Measurements from ENCODE around the gene POLR2A.

The POLR2A gene

GRCh38 chr17:7495906-7496434, 11.8 kb downstream of the POLR2A start:
- Histone ChIP-seq H2AFZ (ENCODE audit: low read depth, low read length) (no peak overlapping the region), H3K27me3 (ENCODE audit: insufficient read depth, low read length) (no peaks in the 10 kb centered on the region), H3K9me3 (ENCODE audit: low read length) (no peaks in the 10 kb centered on the region), H3K4me1 (ENCODE audit: insufficient read depth, low read length) (peaks cover 3% of the 10 kb centered on the region), H3K4me3 (ENCODE audit: low read length) (no peak overlapping the region), H3K36me3 (ENCODE audit: insufficient read depth, low read length) (peaks cover 76% of the 10 kb centered on the region)

- no peaks in the 10 kb centered on the region for H3K27me3 ChIP-seq (ENCODE audit: insufficient read depth, low read length)
- H3K9me3 ChIP-seq (ENCODE audit: low read length): no peaks in the 10 kb centered on the region
- H3K4me3 ChIP-seq (ENCODE audit: low read length): no peak overlapping the region
- peaks cover under 1% of the 10 kb centered on the region for H3K4me1 ChIP-seq (ENCODE audit: insufficient read depth, low read length)
- H2AFZ ChIP-seq (ENCODE audit: low read depth, low read length): no peak overlapping the region
- H3K36me3 ChIP-seq (ENCODE audit: insufficient read depth, low read length): peaks cover 77% of the 10 kb centered on the region
Observed at GRCh38 chr17:7496470-7497183, 12.5 kb downstream of the POLR2A start.

DNA sequence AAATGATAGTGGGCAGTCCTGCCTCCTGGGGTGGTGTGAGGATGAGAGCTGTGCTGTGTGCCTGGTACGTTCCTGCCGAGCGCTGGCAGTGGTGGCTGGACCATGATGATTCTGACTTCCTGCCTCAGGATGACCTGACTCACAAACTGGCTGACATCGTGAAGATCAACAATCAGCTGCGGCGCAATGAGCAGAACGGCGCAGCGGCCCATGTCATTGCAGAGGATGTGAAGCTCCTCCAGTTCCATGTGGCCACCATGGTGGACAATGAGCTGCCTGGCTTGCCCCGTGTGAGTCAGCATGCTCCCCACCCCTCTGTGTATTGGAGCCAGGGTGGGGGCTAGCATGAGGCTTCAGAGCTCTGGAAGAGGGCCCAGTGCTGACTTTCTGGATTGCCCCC, 13.1 kb downstream of the POLR2A start:
- H3K9me3 ChIP-seq (ENCODE audit: low read length): no peaks in the 10 kb centered on the region
- H3K27me3 ChIP-seq (ENCODE audit: insufficient read depth, low read length): no peaks in the 10 kb centered on the region
- no peak overlapping the region for H2AFZ ChIP-seq (ENCODE audit: low read depth, low read length)
- H3K4me1 ChIP-seq (ENCODE audit: insufficient read depth, low read length): no peaks in the 10 kb centered on the region
- no peak overlapping the region for H3K4me3 ChIP-seq (ENCODE audit: low read length)
- H3K36me3 ChIP-seq (ENCODE audit: insufficient read depth, low read length): peaks cover 79% of the 10 kb centered on the region

GRCh38 chr17:7497636-7498035, 13.5 kb downstream of the POLR2A start:
- Histone ChIP-seq H2AFZ (ENCODE audit: low read depth, low read length) (no peak overlapping the region), H3K9me3 (ENCODE audit: low read length) (no peaks in the 10 kb centered on the region), H3K27me3 (ENCODE audit: insufficient read depth, low read length) (no peaks in the 10 kb centered on the region), H3K36me3 (ENCODE audit: insufficient read depth, low read length) (peaks cover 82% of the 10 kb centered on the region), H3K4me1 (ENCODE audit: insufficient read depth, low read length) (no peaks in the 10 kb centered on the region), H3K4me3 (ENCODE audit: low read length) (no peak overlapping the region)

DNA sequence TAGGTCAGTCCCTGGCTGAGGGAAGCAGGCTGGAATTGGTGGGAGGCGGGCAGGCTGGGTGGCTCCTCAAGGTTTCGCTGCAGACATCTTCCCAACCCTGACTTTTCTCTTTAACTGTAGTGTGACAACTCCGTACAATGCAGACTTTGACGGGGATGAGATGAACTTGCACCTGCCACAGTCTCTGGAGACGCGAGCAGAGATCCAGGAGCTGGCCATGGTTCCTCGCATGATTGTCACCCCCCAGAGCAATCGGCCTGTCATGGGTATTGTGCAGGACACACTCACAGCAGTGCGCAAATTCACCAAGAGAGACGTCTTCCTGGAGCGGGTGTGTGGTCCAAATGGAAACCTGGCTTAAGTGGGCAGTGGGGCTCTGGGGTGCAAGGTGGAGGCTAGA, 15.0 kb downstream of the POLR2A start:
- H3K36me3 ChIP-seq (ENCODE audit: insufficient read depth, low read length): peaks cover 88% of the 10 kb centered on the region
- H3K4me1 ChIP-seq (ENCODE audit: insufficient read depth, low read length): no peaks in the 10 kb centered on the region
- H2AFZ ChIP-seq (ENCODE audit: low read depth, low read length): no peak overlapping the region
- no peak overlapping the region for H3K4me3 ChIP-seq (ENCODE audit: low read length)
- no peaks in the 10 kb centered on the region for H3K9me3 ChIP-seq (ENCODE audit: low read length)
- H3K27me3 ChIP-seq (ENCODE audit: insufficient read depth, low read length): no peaks in the 10 kb centered on the region

DNA sequence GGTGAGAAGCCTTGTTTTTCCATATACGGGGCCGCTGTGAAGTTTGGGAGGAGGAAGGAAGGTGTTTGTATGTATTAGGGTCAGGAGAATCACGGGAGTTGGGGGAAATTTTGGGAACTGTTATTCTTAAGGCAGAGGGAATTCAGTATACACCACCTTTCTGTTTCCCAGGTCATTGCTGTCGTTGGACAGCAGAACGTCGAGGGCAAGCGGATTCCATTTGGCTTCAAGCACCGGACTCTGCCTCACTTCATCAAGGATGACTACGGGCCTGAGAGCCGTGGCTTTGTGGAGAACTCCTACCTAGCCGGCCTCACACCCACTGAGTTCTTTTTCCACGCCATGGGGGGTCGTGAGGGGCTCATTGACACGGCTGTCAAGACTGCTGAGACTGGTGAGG, 17.6 kb downstream of the POLR2A start:
- Histone ChIP-seq H3K36me3 (ENCODE audit: insufficient read depth, low read length) (peaks cover 86% of the 10 kb centered on the region), H3K9me3 (ENCODE audit: low read length) (no peaks in the 10 kb centered on the region), H3K27me3 (ENCODE audit: insufficient read depth, low read length) (no peaks in the 10 kb centered on the region), H3K4me1 (ENCODE audit: insufficient read depth, low read length) (no peaks in the 10 kb centered on the region), H3K4me3 (ENCODE audit: low read length) (no peak overlapping the region), H2AFZ (ENCODE audit: low read depth, low read length) (no peak overlapping the region)

GRCh38 chr17:7502171-7502847, 18.1 kb downstream of the POLR2A start:
- peaks cover 85% of the 10 kb centered on the region for H3K36me3 ChIP-seq (ENCODE audit: insufficient read depth, low read length)
- H3K4me1 ChIP-seq (ENCODE audit: insufficient read depth, low read length): no peaks in the 10 kb centered on the region

GRCh38 chr17:7502987-7503386, 18.8 kb downstream of the POLR2A start:
- no peaks in the 10 kb centered on the region for H3K4me1 ChIP-seq (ENCODE audit: insufficient read depth, low read length)
- H3K9me3 ChIP-seq (ENCODE audit: low read length): no peaks in the 10 kb centered on the region
- peaks cover 83% of the 10 kb centered on the region for H3K36me3 ChIP-seq (ENCODE audit: insufficient read depth, low read length)
- no peak overlapping the region for H3K4me3 ChIP-seq (ENCODE audit: low read length)
- H3K27me3 ChIP-seq (ENCODE audit: insufficient read depth, low read length): no peaks in the 10 kb centered on the region
- no peak overlapping the region for H2AFZ ChIP-seq (ENCODE audit: low read depth, low read length)

More at GRCh38 chr17:7502171-7502847, 18.1 kb downstream of the POLR2A start:
- Histone ChIP-seq H3K9me3 (ENCODE audit: low read length) (no peaks in the 10 kb centered on the region), H2AFZ (ENCODE audit: low read depth, low read length) (no peak overlapping the region), H3K27me3 (ENCODE audit: insufficient read depth, low read length) (no peaks in the 10 kb centered on the region), H3K4me3 (ENCODE audit: low read length) (no peak overlapping the region)

DNA sequence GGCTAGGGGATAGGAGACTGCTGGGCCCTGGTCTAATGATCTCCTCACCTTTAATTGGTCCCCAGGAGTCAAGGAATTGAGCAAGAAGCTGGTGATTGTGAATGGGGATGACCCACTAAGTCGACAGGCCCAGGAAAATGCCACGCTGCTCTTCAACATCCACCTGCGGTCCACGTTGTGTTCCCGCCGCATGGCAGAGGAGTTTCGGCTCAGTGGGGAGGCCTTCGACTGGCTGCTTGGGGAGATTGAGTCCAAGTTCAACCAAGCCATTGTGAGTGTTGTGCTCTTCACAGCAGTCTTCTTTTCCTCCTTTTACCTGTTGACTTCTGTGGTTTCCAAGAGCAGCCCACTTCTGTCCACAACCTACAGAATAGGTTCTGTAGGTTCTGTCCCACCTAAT, 19.4 kb downstream of the POLR2A start:
- Histone ChIP-seq H3K4me3 (ENCODE audit: low read length) (no peak overlapping the region), H3K36me3 (ENCODE audit: insufficient read depth, low read length) (peaks cover 82% of the 10 kb centered on the region), H2AFZ (ENCODE audit: low read depth, low read length) (no peak overlapping the region), H3K9me3 (ENCODE audit: low read length) (no peaks in the 10 kb centered on the region), H3K4me1 (ENCODE audit: insufficient read depth, low read length) (no peaks in the 10 kb centered on the region), H3K27me3 (ENCODE audit: insufficient read depth, low read length) (no peaks in the 10 kb centered on the region)

GRCh38 chr17:7508145-7508544, 24.0 kb downstream of the POLR2A start:
- Histone ChIP-seq H3K4me3 (ENCODE audit: low read length) (no peak overlapping the region), H3K9me3 (ENCODE audit: low read length) (no peaks in the 10 kb centered on the region), H3K36me3 (ENCODE audit: insufficient read depth, low read length) (peaks cover 82% of the 10 kb centered on the region), H3K4me1 (ENCODE audit: insufficient read depth, low read length) (no peaks in the 10 kb centered on the region), H3K27me3 (ENCODE audit: insufficient read depth, low read length) (no peaks in the 10 kb centered on the region), H2AFZ (ENCODE audit: low read depth, low read length) (no peak overlapping the region)

GRCh38 chr17:7508846-7509245, 24.7 kb downstream of the POLR2A start:
- Histone ChIP-seq H3K9me3 (ENCODE audit: low read length) (no peaks in the 10 kb centered on the region), H3K4me3 (ENCODE audit: low read length) (no peak overlapping the region), H3K27me3 (ENCODE audit: insufficient read depth, low read length) (no peaks in the 10 kb centered on the region), H2AFZ (ENCODE audit: low read depth, low read length) (no peak overlapping the region), H3K4me1 (ENCODE audit: insufficient read depth, low read length) (no peaks in the 10 kb centered on the region), H3K36me3 (ENCODE audit: insufficient read depth, low read length) (peaks cover 82% of the 10 kb centered on the region)

DNA sequence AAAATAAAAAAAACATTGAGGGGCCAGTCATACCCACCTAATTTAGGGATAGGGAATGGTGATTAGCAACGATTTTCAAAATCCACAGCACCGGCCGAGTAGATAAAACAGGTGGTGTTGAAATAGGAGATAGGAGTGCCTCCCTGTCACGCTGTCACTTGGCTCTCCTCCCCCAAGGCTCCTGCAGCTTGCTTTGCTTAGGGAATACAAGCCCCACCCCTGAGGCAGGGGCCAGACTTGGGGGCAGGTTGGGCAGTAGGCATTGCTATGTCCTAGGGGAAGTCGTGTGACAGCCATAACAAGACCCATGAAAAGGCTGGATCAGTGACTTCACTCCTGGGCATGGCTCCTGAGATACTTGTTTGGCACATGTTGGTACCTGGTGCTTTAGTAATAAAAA, 25.8 kb downstream of the POLR2A start:
- no peaks in the 10 kb centered on the region for H3K9me3 ChIP-seq (ENCODE audit: low read length)
- no peak overlapping the region for H2AFZ ChIP-seq (ENCODE audit: low read depth, low read length)
- H3K4me1 ChIP-seq (ENCODE audit: insufficient read depth, low read length): no peaks in the 10 kb centered on the region
- peaks cover 82% of the 10 kb centered on the region for H3K36me3 ChIP-seq (ENCODE audit: insufficient read depth, low read length)
- no peaks in the 10 kb centered on the region for H3K27me3 ChIP-seq (ENCODE audit: insufficient read depth, low read length)
- no peak overlapping the region for H3K4me3 ChIP-seq (ENCODE audit: low read length)

DNA sequence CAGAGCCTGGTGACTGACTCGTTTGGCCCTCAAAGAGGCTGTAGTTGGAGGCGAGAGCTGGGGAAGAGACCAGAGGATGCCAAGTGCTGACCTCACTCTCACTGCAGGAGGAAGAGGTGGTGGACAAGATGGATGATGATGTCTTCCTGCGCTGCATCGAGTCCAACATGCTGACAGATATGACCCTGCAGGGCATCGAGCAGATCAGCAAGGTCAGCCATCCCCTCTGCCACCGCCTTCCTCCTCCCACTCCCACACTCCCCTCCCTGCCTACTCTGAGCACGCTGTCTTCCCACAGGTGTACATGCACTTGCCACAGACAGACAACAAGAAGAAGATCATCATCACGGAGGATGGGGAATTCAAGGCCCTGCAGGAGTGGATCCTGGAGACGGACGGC, 26.9 kb downstream of the POLR2A start:
- Histone ChIP-seq H3K4me3 (ENCODE audit: low read length) (no peak overlapping the region), H3K27me3 (ENCODE audit: insufficient read depth, low read length) (no peaks in the 10 kb centered on the region), H3K4me1 (ENCODE audit: insufficient read depth, low read length) (no peaks in the 10 kb centered on the region), H3K9me3 (ENCODE audit: low read length) (no peaks in the 10 kb centered on the region), H2AFZ (ENCODE audit: low read depth, low read length) (no peak overlapping the region), H3K36me3 (ENCODE audit: insufficient read depth, low read length) (peaks cover 87% of the 10 kb centered on the region)
